ENCODE data around the gene NPL. TPM values are rescaled to one million over a fixed set of nuclear protein-coding genes. Genes with fewer than 3 reads are reported as not detected.

NPL gene
- total RNA-seq, 3 donors from 2014 or later, result 8.1 to 12.5 (median 12.1) TPM

GRCh38 chr1:182826892-182827291 is 37.3 kb downstream of the NPL start:
- TF ChIP-seq CTCF (IDR thresholded peaks at IDR 0.05), result no peak
- no peak for DNase-seq
- no peak for ATAC-seq
- intact Hi-C loops (cut with DNase I, micrococcal nuclease), result no loop called here
- no peaks in the 10 kb centered on the region for H3K36me3 ChIP-seq (ENCODE audit: low read depth)
- H3K9me3 ChIP-seq, result no peaks in the 10 kb centered on the region
- no peak overlapping the region for H3K4me3 ChIP-seq
- H3K4me1 ChIP-seq (ENCODE audit: low read depth), result no peaks in the 10 kb centered on the region

DNA sequence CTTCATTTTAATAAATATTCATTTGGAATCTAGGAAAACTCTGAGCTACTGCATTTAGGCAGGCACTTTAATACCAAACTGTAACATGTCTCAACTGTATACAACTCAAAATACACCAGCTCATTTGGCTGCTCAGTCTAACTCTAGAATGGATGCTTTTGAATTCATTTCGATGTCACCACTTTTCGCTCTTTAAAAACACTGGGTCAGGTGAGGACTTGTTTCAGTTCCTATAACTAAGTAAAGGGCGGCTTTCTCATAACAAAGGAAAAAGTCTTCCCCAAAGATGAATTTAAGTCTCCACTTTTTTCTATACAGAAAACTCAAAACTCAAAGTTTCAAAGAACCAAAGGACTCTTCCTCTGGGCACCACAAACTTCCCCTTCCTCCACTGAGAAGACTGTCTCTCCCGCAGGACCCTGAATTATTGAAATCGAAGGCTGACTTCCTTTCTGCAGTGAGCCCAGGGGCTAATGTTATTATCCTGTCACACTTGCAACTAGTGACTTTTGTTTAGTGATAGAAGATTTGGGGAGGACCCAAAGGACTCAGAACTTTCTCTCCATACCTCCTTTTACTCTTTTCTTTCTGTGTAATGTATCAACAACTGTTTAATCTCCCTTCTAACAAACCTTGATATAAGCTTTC is 39.8 kb downstream of the NPL start:
- no peak for ATAC-seq
- Histone ChIP-seq H3K4me1 (ENCODE audit: low read depth) (no peaks in the 10 kb centered on the region), H3K4me3 (no peak overlapping the region), H3K9me3 (no peaks in the 10 kb centered on the region), H3K36me3 (ENCODE audit: low read depth) (no peaks in the 10 kb centered on the region)
- no peak for DNase-seq
- intact Hi-C loops (cut with DNase I, micrococcal nuclease), result no loop called here
- no peak for TF ChIP-seq CTCF (IDR thresholded peaks at IDR 0.05)

DNA sequence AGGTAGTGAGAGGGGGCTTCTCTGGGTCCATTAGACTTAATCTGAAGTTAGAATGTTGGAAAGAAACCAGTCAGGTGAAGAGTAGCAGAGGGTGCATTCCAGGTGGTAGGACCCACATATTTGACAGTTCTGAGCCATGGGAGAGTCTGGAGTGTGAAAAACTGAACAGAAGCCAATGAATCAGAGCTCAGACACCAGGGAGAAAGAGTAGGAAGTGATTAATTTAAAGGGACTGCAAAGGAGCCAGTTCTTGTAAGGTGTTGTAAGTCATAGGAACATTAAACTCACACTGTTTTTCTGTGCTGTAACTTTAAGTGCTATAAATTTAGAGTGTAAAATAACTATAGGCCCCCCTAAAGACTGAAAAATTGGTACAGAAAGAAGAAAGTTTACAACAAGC is 43.7 kb downstream of the NPL start:
- Histone ChIP-seq H3K36me3 (ENCODE audit: low read depth) (no peaks in the 10 kb centered on the region), H3K4me3 (no peak overlapping the region), H3K4me1 (ENCODE audit: low read depth) (no peaks in the 10 kb centered on the region), H3K9me3 (no peaks in the 10 kb centered on the region)
- ATAC-seq (no peak), DNase-seq (no peak)
- intact Hi-C loops (cut with DNase I, micrococcal nuclease), result no loop called here
- TF ChIP-seq CTCF (IDR thresholded peaks at IDR 0.05), result no peak

DNA sequence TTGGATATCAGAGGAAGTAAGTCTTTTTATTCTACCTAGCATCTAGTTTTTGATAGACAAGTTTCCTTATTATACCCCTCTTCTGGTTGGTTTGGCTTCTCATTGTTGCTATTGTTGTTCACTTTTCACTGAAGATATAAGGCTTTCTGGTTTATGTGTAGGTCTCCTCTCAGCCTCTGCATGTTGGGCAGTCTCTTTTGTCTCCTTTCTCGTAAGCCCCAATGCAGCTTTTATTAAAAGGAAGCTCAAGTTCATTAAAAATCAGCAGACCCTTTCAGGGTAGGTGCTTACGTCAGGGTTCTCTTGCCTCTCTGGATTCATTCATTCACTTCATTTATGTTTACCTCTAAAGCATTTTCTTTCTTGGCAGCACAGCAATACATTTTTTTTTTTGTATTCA is 44.8 kb downstream of the NPL start:
- H3K36me3 ChIP-seq (ENCODE audit: low read depth), result no peaks in the 10 kb centered on the region
- no peaks in the 10 kb centered on the region for H3K4me1 ChIP-seq (ENCODE audit: low read depth)
- TF ChIP-seq CTCF (IDR thresholded peaks at IDR 0.05), result no peak
- no peak for DNase-seq
- H3K9me3 ChIP-seq, result no peaks in the 10 kb centered on the region
- ATAC-seq, result no peak
- no peak overlapping the region for H3K4me3 ChIP-seq
- intact Hi-C loops (cut with DNase I, micrococcal nuclease), result no loop called here

DNA sequence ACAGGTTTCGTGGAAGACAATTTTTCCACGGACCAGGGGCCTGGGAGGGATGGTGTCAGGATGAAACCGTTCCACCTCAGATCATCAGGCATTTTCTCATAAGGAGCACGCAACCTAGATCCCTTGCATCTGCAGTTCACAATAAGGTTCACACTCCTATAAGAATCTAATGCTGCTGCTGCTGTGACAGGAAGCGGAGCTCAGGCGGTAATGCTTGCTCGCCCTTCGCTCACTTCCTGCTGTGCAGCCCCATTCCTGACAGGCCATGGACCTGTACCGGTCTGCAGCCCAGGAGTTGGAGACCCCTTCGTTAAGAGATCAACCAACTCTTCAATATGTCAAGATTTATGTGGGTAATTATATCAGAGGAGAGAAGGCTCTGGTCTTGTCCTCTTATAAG is 46.2 kb downstream of the NPL start:
- no peak for TF ChIP-seq CTCF (IDR thresholded peaks at IDR 0.05)
- ATAC-seq, result no peak

More for the DNA sequence above, 46.2 kb downstream of the NPL start:
- Histone ChIP-seq H3K4me1 (ENCODE audit: low read depth) (peaks cover 6% of the 10 kb centered on the region), H3K9me3 (no peaks in the 10 kb centered on the region), H3K4me3 (no peak overlapping the region), H3K36me3 (ENCODE audit: low read depth) (no peaks in the 10 kb centered on the region)
- intact Hi-C loops (cut with DNase I, micrococcal nuclease), result no loop called here
- DNase-seq, result no peak

All from mucosa of descending colon (tissue), 3 donors.